DOHH2 (cell line): Measurements from ENCODE around the gene PRPF38B.

ENCODE experiments used
- CTCF ChIP-seq: fragments of 200-600 bp; sonication (generic); IDR thresholded peaks from one replicate; pipeline ENCODE4 v1.5.1; 2014; ENCODE audit warnings: antibody characterized with exemption, mild to moderate bottlenecking, low read depth, low read length; ENCODE audit not compliant: poor library complexity, severe bottlenecking
- EZH2phosphoT487 ChIP-seq: fragments of 200-600 bp; sonication (generic); IDR thresholded peaks from 2 replicates; pipeline ENCODE4 v1.6.1; 2017; ENCODE audit warnings: borderline replicate concordance, mild to moderate bottlenecking, antibody characterized with exemption, low read length, moderate library complexity, mixed read lengths

DNA sequence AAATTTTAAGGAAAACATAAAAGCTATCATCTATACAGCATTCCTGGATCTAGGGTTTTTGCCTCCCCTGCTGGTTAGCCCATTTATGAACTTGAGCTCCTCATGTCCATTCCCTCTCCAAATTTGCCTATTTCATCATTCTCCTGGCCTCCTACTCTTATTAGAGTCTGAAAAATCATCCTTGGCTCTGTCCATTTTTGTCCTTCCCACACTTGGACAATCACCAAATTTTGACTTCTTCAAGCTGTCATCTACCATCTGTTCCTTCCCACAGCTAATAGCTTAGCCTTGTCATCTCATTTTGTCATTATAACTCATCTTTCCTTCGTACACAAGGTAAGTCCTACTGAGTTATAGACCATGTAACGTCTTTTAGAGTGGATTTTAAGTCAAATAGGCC, 29.0 kb upstream of the PRPF38B start:
- TF ChIP-seq EZH2phosphoT487 (no peak), CTCF (no peak)
